ENCODE measurements around the gene PHAF1. TPM values are rescaled to one million over a fixed set of nuclear protein-coding genes. Genes with fewer than 3 reads are reported as not detected.

The PHAF1 gene
- total and polyA plus RNA-seq, 2 experiments from 2014 or later: 15.2 to 24.4 TPM

DNA sequence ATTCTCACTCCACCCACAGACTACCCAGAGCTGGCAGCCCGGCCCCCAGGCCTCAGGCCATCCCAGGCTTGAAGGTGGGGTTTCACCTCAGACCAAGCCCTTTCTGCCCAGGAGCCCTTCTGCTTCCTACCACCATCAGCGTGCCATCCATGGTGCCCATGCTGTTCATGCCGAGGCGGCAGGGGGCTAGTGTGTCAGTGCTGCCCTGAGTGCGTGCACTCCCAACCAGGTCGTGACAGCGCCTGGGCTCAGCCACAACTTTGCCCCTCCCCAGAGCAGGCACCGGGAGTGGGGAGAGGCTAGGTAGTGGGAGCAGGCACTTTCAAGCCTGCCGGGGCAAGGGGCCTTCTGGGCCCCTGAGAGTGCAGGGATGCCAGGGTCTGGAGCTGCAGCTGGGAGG is 32.6 kb downstream of the PHAF1 start:
- H3K36me3 ChIP-seq (ENCODE audit: low read depth): peaks cover 15% of the 10 kb centered on the region; the same call in 1 of the 2 replicates
- H3F3A ChIP-seq (ENCODE audit: insufficient read depth): peaks cover 8% of the 10 kb centered on the region; the same call in 1 of the 2 replicates
- H3K4me2 ChIP-seq (ENCODE audit: unreplicated experiment): no peak overlapping the region
- H3K9ac ChIP-seq: no peak overlapping the region
- in situ Hi-C loops (cut with MboI): no loop called here
- H3K79me2 ChIP-seq (ENCODE audit: insufficient read depth): no peaks in the 10 kb centered on the region
- no peaks in the 10 kb centered on the region for H4K20me1 ChIP-seq (ENCODE audit: insufficient read depth)
- WGBS, 2 experiments (ENCODE audit: low coverage in 1 of 2, low lambda C conversion rate in 2 of 2, missing lambda C conversion rate in 2 of 2): 92 to 95% methylated on average over 9 of the region's 9 CpGs
- H3K9me2 ChIP-seq (ENCODE audit: insufficient read depth): no peaks in the 10 kb centered on the region
- H3K9me3 ChIP-seq (ENCODE audit: low read depth): no peaks in the 10 kb centered on the region
- no peak overlapping the region for H3K27ac ChIP-seq
- no peaks in the 10 kb centered on the region for H3K27me3 ChIP-seq (replicated peaks; ENCODE audit: insufficient read depth)
- no peak overlapping the region for H2AFZ ChIP-seq
- TF ChIP-seq EZH2 (IDR thresholded peaks at IDR 0.05; ENCODE audit: insufficient read depth, poor library complexity, severe bottlenecking): no peak
- no peak for TF ChIP-seq EZH2phosphoT487 (IDR thresholded peaks at IDR 0.05; ENCODE audit: insufficient read depth, low read depth)
- H3K4me1 ChIP-seq (ENCODE audit: insufficient read depth): no peaks in the 10 kb centered on the region
- no peak for DNase-seq
- H3K4me3 ChIP-seq: no peak overlapping the region

DNA sequence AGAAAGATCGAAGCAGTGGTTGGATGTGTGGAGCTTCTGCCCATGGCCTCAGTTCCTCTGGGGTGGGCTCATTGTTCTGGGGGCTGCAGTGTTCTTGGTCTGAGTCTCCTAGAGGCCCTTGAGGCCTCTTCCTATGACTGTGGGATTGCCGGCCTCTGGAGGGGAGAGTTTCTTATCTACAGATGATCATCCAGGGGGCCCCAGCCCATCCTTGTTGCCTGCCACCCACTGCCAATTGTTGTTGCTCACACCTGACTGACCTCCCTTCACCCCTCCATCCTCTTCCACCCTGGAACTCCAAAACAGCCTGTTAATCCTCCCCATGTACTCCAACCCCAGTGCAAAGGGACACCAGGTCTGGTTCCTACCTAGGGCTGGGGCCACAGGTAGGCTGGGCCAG is 35.2 kb downstream of the PHAF1 start:
- H3K79me2 ChIP-seq (ENCODE audit: insufficient read depth): peaks cover 10% of the 10 kb centered on the region; the same call in 1 of the 2 replicates
- no peak overlapping the region for H3K4me2 ChIP-seq (ENCODE audit: unreplicated experiment)
- no peak overlapping the region for H3K9ac ChIP-seq
- TF ChIP-seq EZH2phosphoT487 (IDR thresholded peaks at IDR 0.05; ENCODE audit: insufficient read depth, low read depth): no peak
- no peak for TF ChIP-seq EZH2 (IDR thresholded peaks at IDR 0.05; ENCODE audit: insufficient read depth, poor library complexity, severe bottlenecking)
- peaks cover 6% of the 10 kb centered on the region; the same call in 1 of the 2 replicates for H3K36me3 ChIP-seq (ENCODE audit: low read depth)
- H3K27me3 ChIP-seq (replicated peaks; ENCODE audit: insufficient read depth): no peaks in the 10 kb centered on the region
- H3K27ac ChIP-seq: no peak overlapping the region
- no peaks in the 10 kb centered on the region for H3K4me1 ChIP-seq (ENCODE audit: insufficient read depth)
- H3F3A ChIP-seq (ENCODE audit: insufficient read depth): peaks cover 30% of the 10 kb centered on the region
- no peak overlapping the region for H3K4me3 ChIP-seq
- in situ Hi-C loops (cut with MboI): no loop called here
- no peaks in the 10 kb centered on the region for H3K9me2 ChIP-seq (ENCODE audit: insufficient read depth)
- no peaks in the 10 kb centered on the region for H3K9me3 ChIP-seq (ENCODE audit: low read depth)
- no peaks in the 10 kb centered on the region for H4K20me1 ChIP-seq (ENCODE audit: insufficient read depth)
- no peak overlapping the region for H2AFZ ChIP-seq
- WGBS, 2 experiments (ENCODE audit: low coverage in 1 of 2, low lambda C conversion rate in 2 of 2, missing lambda C conversion rate in 2 of 2): 68 to 78% methylated on average over 2 of the region's 2 CpGs
- DNase-seq: no peak

DNA sequence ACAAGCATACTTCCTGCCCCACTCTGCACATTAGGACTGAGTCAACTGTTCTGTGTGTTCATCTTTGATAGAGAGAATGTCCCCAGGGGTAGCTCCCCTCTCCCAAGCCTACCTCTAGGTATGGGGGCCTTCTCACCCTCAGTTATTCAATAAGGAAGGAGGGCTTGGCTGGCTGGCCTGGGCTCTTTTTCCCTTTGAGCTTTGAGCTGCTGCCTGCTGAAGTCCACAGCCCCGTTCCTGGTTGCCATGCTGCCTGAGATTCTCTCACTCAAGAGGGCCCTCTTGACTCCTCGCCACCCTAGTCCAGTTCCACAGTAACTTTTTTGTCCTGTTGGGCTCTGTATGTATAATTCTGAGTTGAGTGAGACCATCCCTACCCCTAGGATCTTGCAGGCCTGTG is 36.0 kb downstream of the PHAF1 start:
- no peaks in the 10 kb centered on the region for H3K9me3 ChIP-seq (ENCODE audit: low read depth)
- H3K4me3 ChIP-seq: no peak overlapping the region
- H3F3A ChIP-seq (ENCODE audit: insufficient read depth): peaks cover 30% of the 10 kb centered on the region
- H4K20me1 ChIP-seq (ENCODE audit: insufficient read depth): no peaks in the 10 kb centered on the region
- no peak for DNase-seq
- WGBS, 2 experiments (ENCODE audit: low coverage in 1 of 2, low lambda C conversion rate in 2 of 2, missing lambda C conversion rate in 2 of 2): 52 to 56% methylated on average over 2 of the region's 2 CpGs
- H3K79me2 ChIP-seq (ENCODE audit: insufficient read depth): peaks cover 13% of the 10 kb centered on the region; the same call in 1 of the 2 replicates
- no peaks in the 10 kb centered on the region for H3K9me2 ChIP-seq (ENCODE audit: insufficient read depth)
- H3K27me3 ChIP-seq (replicated peaks; ENCODE audit: insufficient read depth): no peaks in the 10 kb centered on the region
- H2AFZ ChIP-seq: no peak overlapping the region
- H3K27ac ChIP-seq: no peak overlapping the region
- TF ChIP-seq EZH2phosphoT487 (IDR thresholded peaks at IDR 0.05; ENCODE audit: insufficient read depth, low read depth): no peak
- TF ChIP-seq EZH2 (IDR thresholded peaks at IDR 0.05; ENCODE audit: insufficient read depth, poor library complexity, severe bottlenecking): no peak
- H3K9ac ChIP-seq: no peak overlapping the region
- in situ Hi-C loops (cut with MboI): no loop called here
- no peak overlapping the region for H3K4me2 ChIP-seq (ENCODE audit: unreplicated experiment)
- peaks cover 6% of the 10 kb centered on the region; the same call in 1 of the 2 replicates for H3K36me3 ChIP-seq (ENCODE audit: low read depth)
- H3K4me1 ChIP-seq (ENCODE audit: insufficient read depth): no peaks in the 10 kb centered on the region

DNA sequence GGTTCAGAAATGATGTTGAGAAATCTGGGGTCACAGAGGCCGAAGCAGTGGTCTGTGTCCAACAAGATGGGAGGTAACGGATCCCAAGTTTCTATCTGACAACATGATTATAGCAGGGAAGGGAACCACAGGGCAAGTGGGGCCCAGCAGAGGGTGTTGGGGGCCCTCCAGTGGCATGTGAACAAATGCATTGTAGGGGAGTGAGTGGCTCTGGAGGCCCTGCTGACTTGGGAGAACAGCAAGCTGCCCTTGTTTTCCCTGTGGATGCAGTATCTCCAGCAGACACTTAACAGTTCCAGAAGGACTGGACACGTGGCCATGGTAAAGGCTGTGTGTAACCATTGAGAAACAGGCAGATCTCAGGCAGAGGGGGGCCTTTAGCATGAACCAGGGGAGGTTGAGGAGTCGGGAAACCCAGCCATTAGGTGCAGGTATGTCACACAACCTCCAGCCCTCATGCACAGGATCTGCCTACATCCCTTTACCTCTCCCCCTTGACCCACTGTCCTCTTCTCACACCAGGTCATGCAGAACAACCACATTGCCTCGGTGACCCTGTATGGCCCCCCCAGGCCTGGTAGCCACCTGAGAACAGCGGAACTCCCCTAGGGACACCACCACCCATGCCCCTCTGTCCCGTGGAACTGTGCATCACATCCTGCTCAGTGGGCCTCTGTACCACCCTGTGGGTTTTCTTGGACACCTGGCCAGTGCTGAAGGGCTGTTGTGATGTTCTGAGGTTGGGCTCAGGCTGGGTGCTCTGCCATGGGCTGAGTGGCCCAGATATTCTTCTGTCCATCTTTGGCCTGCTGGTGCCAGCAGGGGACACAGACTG is 37.0 kb downstream of the PHAF1 start:
- Histone ChIP-seq H2AFZ (no peak overlapping the region), H3F3A (ENCODE audit: insufficient read depth) (peaks cover 36% of the 10 kb centered on the region), H3K9ac (no peak overlapping the region), H3K36me3 (ENCODE audit: low read depth) (peaks cover 6% of the 10 kb centered on the region; the same call in 1 of the 2 replicates), H3K79me2 (ENCODE audit: insufficient read depth) (peaks cover 13% of the 10 kb centered on the region; the same call in 1 of the 2 replicates), H3K4me1 (ENCODE audit: insufficient read depth) (0 out of 2 replicates have a peak, but pooled peaks cover 5% of the 10 kb centered on the region), H3K4me2 (ENCODE audit: unreplicated experiment) (no peak overlapping the region), H3K27ac (no peak overlapping the region), H3K27me3 (replicated peaks; ENCODE audit: insufficient read depth) (no peaks in the 10 kb centered on the region), H3K9me3 (ENCODE audit: low read depth) (no peaks in the 10 kb centered on the region), H3K9me2 (ENCODE audit: insufficient read depth) (no peaks in the 10 kb centered on the region), H4K20me1 (ENCODE audit: insufficient read depth) (no peaks in the 10 kb centered on the region), H3K4me3 (no peak overlapping the region)
- no peak for TF ChIP-seq EZH2phosphoT487 (IDR thresholded peaks at IDR 0.05; ENCODE audit: insufficient read depth, low read depth)
- TF ChIP-seq EZH2 (IDR thresholded peaks at IDR 0.05; ENCODE audit: insufficient read depth, poor library complexity, severe bottlenecking): no peak
- peak; percentile 40 for DNase-seq
- 74 to 78% methylated on average over 7 of the region's 7 CpGs for WGBS, 2 experiments (ENCODE audit: low coverage in 1 of 2, low lambda C conversion rate in 2 of 2, missing lambda C conversion rate in 2 of 2)
- in situ Hi-C loops (cut with MboI): no loop called here

All from GM23248 (cell line).